GM23338 (cell line): ENCODE results near the gene DSCAML1. TPM values are rescaled to one million over a fixed set of nuclear protein-coding genes. Genes with fewer than 3 reads are reported as not detected.

Experiments
- ATAC-seq: fragments of 200-7000 bp; cut with Tn5 transposase; 3 replicates; pipeline ENCODE4 v1.9.1; 2020
- DNase-seq: peaks from one replicate; pipeline ENCODE4 v3.0.0-alpha.2; 2015; ENCODE audit warnings: low spot score
- H2AFZ ChIP-seq: fragments of 200-600 bp; sonication (generic); 2 replicates; pipeline ENCODE4 v1.8.0; 2016; ENCODE audit warnings: antibody characterized with exemption, mild to moderate bottlenecking, moderate library complexity
- H3F3A ChIP-seq: fragments of 200-600 bp; sonication (generic); replicated peaks from 2 replicates; pipeline ENCODE4 v1.8.0; 2017; ENCODE audit warnings: antibody characterized with exemption, mixed run types, low read depth
- H3K27ac ChIP-seq: fragments of 200-600 bp; sonication (generic); 2 replicates; pipeline ENCODE4 v1.6.1; 2016; ENCODE audit warnings: low read depth
- H3K27me3 ChIP-seq: fragments of 200-600 bp; sonication (generic); 2 replicates; pipeline ENCODE4 v1.8.0; 2016; ENCODE audit warnings: mild to moderate bottlenecking, mixed run types, moderate library complexity; ENCODE audit not compliant: insufficient read depth
- H3K36me3 ChIP-seq: fragments of 200-600 bp; sonication (generic); 2 replicates; pipeline ENCODE4 v1.8.0; 2016; ENCODE audit warnings: mild to moderate bottlenecking; ENCODE audit not compliant: insufficient read depth
- H3K4me1 ChIP-seq: fragments of 200-600 bp; sonication (generic); 2 replicates; pipeline ENCODE4 v1.8.0; 2016; ENCODE audit warnings: mild to moderate bottlenecking, moderate library complexity; ENCODE audit not compliant: insufficient read depth
- H3K4me2 ChIP-seq: fragments of 200-600 bp; sonication (generic); 2 replicates; pipeline ENCODE4 v1.7.1; 2017; ENCODE audit warnings: mixed run types
- H3K4me3 ChIP-seq: fragments of 200-600 bp; sonication (generic); 2 replicates; pipeline ENCODE4 v1.6.1; 2016; ENCODE audit warnings: mixed run types
- H3K79me2 ChIP-seq: fragments of 200-600 bp; sonication (generic); replicated peaks from 2 replicates; pipeline ENCODE4 v1.8.0; 2017; ENCODE audit warnings: mild to moderate bottlenecking; ENCODE audit not compliant: insufficient read depth
- H3K9me2 ChIP-seq: fragments of 200-600 bp; sonication (generic); 2 replicates; pipeline ENCODE4 v1.8.0; 2017; ENCODE audit not compliant: insufficient read depth
- H4K20me1 ChIP-seq: fragments of 200-600 bp; sonication (generic); replicated peaks from 2 replicates; pipeline ENCODE4 v1.8.0; 2017; ENCODE audit warnings: mild to moderate bottlenecking; ENCODE audit not compliant: insufficient read depth
- H3K27ac Mint-ChIP-seq: 2 replicates; pipeline ENCODE4 v1.8.0; 2020; ENCODE audit warnings: inconsistent platforms, mild to moderate bottlenecking, moderate library complexity, mixed read lengths
- H3K27me3 Mint-ChIP-seq: 3 replicates; pipeline ENCODE4 v1.8.0; 2022; ENCODE audit warnings: low read depth, mild to moderate bottlenecking, moderate library complexity, mixed read lengths, inconsistent platforms; ENCODE audit not compliant: insufficient read depth, poor library complexity
- H3K36me3 Mint-ChIP-seq: 3 replicates; pipeline ENCODE4 v1.8.0; 2021; ENCODE audit warnings: low read depth, mild to moderate bottlenecking, inconsistent platforms, moderate library complexity, mixed read lengths
- H3K4me1 Mint-ChIP-seq: 3 replicates; pipeline ENCODE4 v1.8.0; 2020; ENCODE audit warnings: mild to moderate bottlenecking, inconsistent platforms, mixed read lengths
- H3K4me3 Mint-ChIP-seq: 3 replicates; pipeline ENCODE4 v1.8.0; 2021; ENCODE audit warnings: moderate library complexity, mild to moderate bottlenecking, inconsistent platforms, mixed read lengths
- H3K9me3 Mint-ChIP-seq: 3 replicates; pipeline ENCODE4 v1.8.0; 2020; ENCODE audit warnings: moderate library complexity, mild to moderate bottlenecking, inconsistent platforms, mixed read lengths
- CREB1 ChIP-seq: fragments of 250-450 bp; sonication (Bioruptor Pico); IDR thresholded peaks from 2 replicates; pipeline ENCODE4 v1.5.0; 2020; ENCODE audit warnings: low read depth, mild to moderate bottlenecking, moderate library complexity
- CTCF ChIP-seq, 2 experiments: fragments of 200-600 bp in 1 of 2; sonication (generic) in 1 of 2; conservative IDR thresholded peaks; 2 replicates each; pipeline versions ENCODE4 v1.5.1 to v1.6.1; 2016 to 2017; ENCODE audit warnings: antibody characterized with exemption in 2 of 2, low read depth in 2 of 2, mild to moderate bottlenecking in 2 of 2, moderate library complexity in 1 of 2
- EZH2phosphoT487 ChIP-seq: fragments of 200-600 bp; sonication (generic); IDR thresholded peaks from one replicate; pipeline ENCODE4 v1.8.1; 2018; ENCODE audit warnings: antibody characterized with exemption; ENCODE audit not compliant: unreplicated experiment
- POLR2AphosphoS5 ChIP-seq: IDR thresholded peaks from 2 replicates; pipeline ENCODE4 v1.6.1; 2016; ENCODE audit warnings: antibody characterized with exemption, low read depth
- STAT1 ChIP-seq: IDR thresholded peaks from one replicate; pipeline ENCODE4 v1.6.1; 2016; ENCODE audit warnings: antibody characterized with exemption; ENCODE audit not compliant: unreplicated experiment
- ZNF331 ChIP-seq: fragments of 250-450 bp; sonication (Bioruptor Pico); IDR thresholded peaks from 2 replicates; pipeline ENCODE4 v1.5.0; 2020; ENCODE audit warnings: low read depth, mild to moderate bottlenecking, moderate library complexity
- polyA plus RNA-seq: library from polyadenylated mRNA; unstranded; fragments of >200 nt; fragmentation: Nextera tagmentation; extraction: Ambion mirVana; gene quantifications from 2 replicates; pipeline ENCODE4 v1.2.1, GENCODE V29; 2016
- total RNA-seq: library from RNA; depleted of rRNA; stranded (reverse); fragments of >200 nt; shearing (Covaris generic); gene quantifications from 2 replicates; pipeline ENCODE4 v1.2.3, GENCODE V29; 2014
- TF ChIP-seq, protein P1 (sequence below): IDR thresholded peaks from 2 replicates; pipeline ENCODE4 v1.6.1; 2016; ENCODE audit warnings: antibody characterized with exemption
- TF ChIP-seq, protein P2 (sequence below): IDR thresholded peaks from one replicate; pipeline ENCODE4 v1.6.1; 2018; ENCODE audit warnings: antibody characterized with exemption; ENCODE audit not compliant: unreplicated experiment

Gene DSCAML1
- total and polyA plus RNA-seq, 2 experiments from 2014 or later: 0.17 TPM; not detected in 1

DNA sequence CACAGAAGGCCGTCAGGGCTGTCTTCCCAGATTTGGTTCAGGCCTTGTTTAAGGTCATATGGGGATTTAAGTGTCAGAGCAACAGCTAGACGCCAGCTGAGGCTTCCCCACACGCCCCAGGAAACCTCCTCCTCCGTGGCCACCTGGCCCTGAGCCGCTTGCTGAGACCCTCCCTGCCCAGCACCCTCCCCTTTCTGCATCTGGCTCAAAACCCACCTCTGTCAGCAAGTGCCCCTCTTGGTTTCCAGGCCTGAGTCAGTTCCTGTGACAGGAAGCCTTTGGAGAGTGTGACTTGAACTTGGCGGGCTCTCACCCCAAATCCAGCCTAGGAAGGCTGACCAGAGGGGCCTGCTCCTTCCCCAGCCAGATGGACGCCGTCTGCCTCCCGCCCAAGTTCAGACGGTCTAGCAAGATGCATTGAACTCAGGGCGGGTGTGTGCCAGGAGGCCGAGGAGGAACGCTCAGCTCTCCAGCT is 27.0 kb upstream of the DSCAML1 start (continued):
- TF ChIP-seq CTCF (conservative IDR thresholded peaks at IDR 0.05; ENCODE audit: low read depth in 2 of 2) (no peak), POLR2AphosphoS5 (no peak), STAT1 (no peak), EZH2phosphoT487 (no peak), ZNF331 (CRISPR knock-in tag) (no peak), CREB1 (CRISPR knock-in tag) (no peak)
- TF ChIP-seq, protein P1, sequence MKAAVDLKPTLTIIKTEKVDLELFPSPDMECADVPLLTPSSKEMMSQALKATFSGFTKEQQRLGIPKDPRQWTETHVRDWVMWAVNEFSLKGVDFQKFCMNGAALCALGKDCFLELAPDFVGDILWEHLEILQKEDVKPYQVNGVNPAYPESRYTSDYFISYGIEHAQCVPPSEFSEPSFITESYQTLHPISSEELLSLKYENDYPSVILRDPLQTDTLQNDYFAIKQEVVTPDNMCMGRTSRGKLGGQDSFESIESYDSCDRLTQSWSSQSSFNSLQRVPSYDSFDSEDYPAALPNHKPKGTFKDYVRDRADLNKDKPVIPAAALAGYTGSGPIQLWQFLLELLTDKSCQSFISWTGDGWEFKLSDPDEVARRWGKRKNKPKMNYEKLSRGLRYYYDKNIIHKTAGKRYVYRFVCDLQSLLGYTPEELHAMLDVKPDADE: no peak
- TF ChIP-seq, protein P2, sequence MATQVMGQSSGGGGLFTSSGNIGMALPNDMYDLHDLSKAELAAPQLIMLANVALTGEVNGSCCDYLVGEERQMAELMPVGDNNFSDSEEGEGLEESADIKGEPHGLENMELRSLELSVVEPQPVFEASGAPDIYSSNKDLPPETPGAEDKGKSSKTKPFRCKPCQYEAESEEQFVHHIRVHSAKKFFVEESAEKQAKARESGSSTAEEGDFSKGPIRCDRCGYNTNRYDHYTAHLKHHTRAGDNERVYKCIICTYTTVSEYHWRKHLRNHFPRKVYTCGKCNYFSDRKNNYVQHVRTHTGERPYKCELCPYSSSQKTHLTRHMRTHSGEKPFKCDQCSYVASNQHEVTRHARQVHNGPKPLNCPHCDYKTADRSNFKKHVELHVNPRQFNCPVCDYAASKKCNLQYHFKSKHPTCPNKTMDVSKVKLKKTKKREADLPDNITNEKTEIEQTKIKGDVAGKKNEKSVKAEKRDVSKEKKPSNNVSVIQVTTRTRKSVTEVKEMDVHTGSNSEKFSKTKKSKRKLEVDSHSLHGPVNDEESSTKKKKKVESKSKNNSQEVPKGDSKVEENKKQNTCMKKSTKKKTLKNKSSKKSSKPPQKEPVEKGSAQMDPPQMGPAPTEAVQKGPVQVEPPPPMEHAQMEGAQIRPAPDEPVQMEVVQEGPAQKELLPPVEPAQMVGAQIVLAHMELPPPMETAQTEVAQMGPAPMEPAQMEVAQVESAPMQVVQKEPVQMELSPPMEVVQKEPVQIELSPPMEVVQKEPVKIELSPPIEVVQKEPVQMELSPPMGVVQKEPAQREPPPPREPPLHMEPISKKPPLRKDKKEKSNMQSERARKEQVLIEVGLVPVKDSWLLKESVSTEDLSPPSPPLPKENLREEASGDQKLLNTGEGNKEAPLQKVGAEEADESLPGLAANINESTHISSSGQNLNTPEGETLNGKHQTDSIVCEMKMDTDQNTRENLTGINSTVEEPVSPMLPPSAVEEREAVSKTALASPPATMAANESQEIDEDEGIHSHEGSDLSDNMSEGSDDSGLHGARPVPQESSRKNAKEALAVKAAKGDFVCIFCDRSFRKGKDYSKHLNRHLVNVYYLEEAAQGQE: no peak

DNA sequence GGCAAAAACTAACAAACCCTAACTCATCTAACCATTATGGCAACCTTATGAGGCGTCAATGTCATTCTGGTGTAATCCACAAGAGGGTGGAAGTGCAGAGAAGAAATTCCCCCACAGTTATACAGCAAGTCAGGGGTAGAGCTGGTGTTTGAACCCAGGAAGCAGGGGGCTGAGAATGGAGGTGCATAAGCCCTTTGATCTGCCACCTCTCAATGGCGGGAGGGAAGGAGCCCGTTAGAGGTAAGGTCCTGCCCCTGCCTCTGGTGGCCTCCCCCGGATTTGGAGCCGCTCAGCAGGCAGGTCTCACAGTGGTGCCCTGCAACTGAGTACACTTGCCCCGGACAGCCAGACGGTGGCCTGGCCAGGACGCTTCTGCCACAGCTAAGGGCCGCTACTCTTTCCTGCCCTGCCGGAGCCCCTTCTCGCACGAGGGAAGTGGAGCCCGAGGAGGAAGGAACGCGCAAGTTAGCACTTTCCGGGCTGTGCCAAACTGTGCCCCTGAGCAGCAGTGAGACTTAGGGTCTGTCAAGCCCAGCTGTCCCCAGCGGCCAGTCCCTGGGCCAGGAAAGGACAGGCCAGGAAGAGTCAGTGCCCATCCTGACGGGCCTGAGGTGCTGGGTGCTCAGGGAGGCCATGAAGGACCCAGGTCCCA is 26.4 kb upstream of the DSCAML1 start:
- no peaks in the 10 kb centered on the region for H3F3A ChIP-seq
- H3K27ac ChIP-seq: no peak overlapping the region
- no peak overlapping the region for H3K27ac Mint-ChIP-seq
- peaks cover 44% of the 10 kb centered on the region for H3K4me1 Mint-ChIP-seq
- H3K4me1 ChIP-seq: peaks cover 12% of the 10 kb centered on the region; the same call in 1 of the 2 replicates
- H3K4me3 Mint-ChIP-seq: no peak overlapping the region
- DNase-seq (no peak), ATAC-seq (no peak; the same call in 2 of the 3 replicates)
- no peaks in the 10 kb centered on the region for H3K79me2 ChIP-seq
- no peaks in the 10 kb centered on the region for H3K36me3 ChIP-seq
- no peaks in the 10 kb centered on the region for H3K27me3 ChIP-seq
- peaks cover 27% of the 10 kb centered on the region for H3K27me3 Mint-ChIP-seq
- H2AFZ ChIP-seq: no peak overlapping the region
- no peaks in the 10 kb centered on the region for H3K36me3 Mint-ChIP-seq
- peak overlapping the region; percentile 38; the same call in 1 of the 2 replicates for H3K4me2 ChIP-seq
- TF ChIP-seq CTCF (conservative IDR thresholded peaks at IDR 0.05; ENCODE audit: low read depth in 2 of 2) (0 out of 4 replicates have a peak, but pooled peaks of 1 of the 2 experiments have one; percentile 17), STAT1 (no peak)
- no peaks in the 10 kb centered on the region for H3K9me2 ChIP-seq
- no peak overlapping the region for H3K4me3 ChIP-seq
- no peaks in the 10 kb centered on the region for H3K9me3 Mint-ChIP-seq
- no peaks in the 10 kb centered on the region for H4K20me1 ChIP-seq
